ENCODE data around the gene GID4.

GID4 gene

GRCh38 chr17:18101828-18102227 is 62.6 kb downstream of the GID4 start:
- no peak for DNase-seq (ENCODE audit: low read depth)

GRCh38 chr17:18102640-18103039 is 63.4 kb downstream of the GID4 start:
- no peak for DNase-seq (ENCODE audit: low read depth)

GRCh38 chr17:18105027-18105426 is 65.8 kb downstream of the GID4 start:
- DNase-seq (ENCODE audit: low read depth), result no peak

- no peak for DNase-seq (ENCODE audit: low read depth)
These were observed 66.4 kb downstream of the GID4 start for GRCh38 chr17:18105595-18105994.

GRCh38 chr17:18106211-18106610 is 67.0 kb downstream of the GID4 start:
- no peak for DNase-seq (ENCODE audit: low read depth)

GRCh38 chr17:18107061-18107790 is 68.0 kb downstream of the GID4 start:
- no peak for DNase-seq (ENCODE audit: low read depth)

- no peak for DNase-seq (ENCODE audit: low read depth)
These were observed 68.8 kb downstream of the GID4 start for GRCh38 chr17:18107971-18108370.

GRCh38 chr17:18108401-18109312 is 69.4 kb downstream of the GID4 start, which contains the start of gene MYO15A:
Gene MYO15A (plus strand): TSS chr17:18108756. CDS start chr17:18118801, 10,045 bp downstream.
- DNase-seq (ENCODE audit: low read depth), result no peak

- no peak for DNase-seq (ENCODE audit: low read depth)
These were observed 70.8 kb downstream of the GID4 start for GRCh38 chr17:18109935-18110485.

GRCh38 chr17:18110636-18111145 is 71.5 kb downstream of the GID4 start:
- DNase-seq (ENCODE audit: low read depth), result no peak

GRCh38 chr17:18111330-18111971 is 72.2 kb downstream of the GID4 start:
- DNase-seq (ENCODE audit: low read depth), result no peak

GRCh38 chr17:18115517-18115916 is 76.3 kb downstream of the GID4 start:
- no peak for DNase-seq (ENCODE audit: low read depth)

GRCh38 chr17:18116078-18116477 is 76.9 kb downstream of the GID4 start:
- DNase-seq (ENCODE audit: low read depth), result no peak

GRCh38 chr17:18117533-18117932 is 78.3 kb downstream of the GID4 start:
- DNase-seq (ENCODE audit: low read depth), result no peak
